ENCODE measurements around the gene ARMC9.

Gene ARMC9

GRCh38 chr2:231204581-231204980 lies 6.2 kb downstream of the ARMC9 start:
- DNase-seq (ENCODE audit: low read depth), result no peak

- no peak for DNase-seq (ENCODE audit: low read depth)
These were observed 9.3 kb downstream of the ARMC9 start for GRCh38 chr2:231207734-231208133.

DNA sequence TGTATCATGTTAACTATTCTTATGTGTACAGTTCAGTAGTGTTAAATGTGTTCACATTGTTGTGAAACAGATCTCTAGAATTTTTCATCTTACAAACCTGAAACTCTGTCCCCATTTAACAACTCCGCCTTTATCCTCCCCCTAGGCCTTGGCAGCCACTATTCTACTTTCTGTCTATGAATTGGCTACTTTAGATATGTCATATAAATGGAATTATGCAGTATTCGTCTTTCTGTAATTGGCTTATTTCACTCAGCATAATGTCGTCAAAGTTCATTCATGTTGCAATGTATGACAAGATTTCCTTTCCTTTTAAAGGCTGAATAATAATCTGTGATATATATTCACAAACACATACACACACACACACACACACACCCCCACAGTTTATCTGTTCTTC lies 12.4 kb downstream of the ARMC9 start:
- no peak for DNase-seq (ENCODE audit: low read depth)

GRCh38 chr2:231211486-231211885 lies 13.1 kb downstream of the ARMC9 start:
- no peak for DNase-seq (ENCODE audit: low read depth)

DNA sequence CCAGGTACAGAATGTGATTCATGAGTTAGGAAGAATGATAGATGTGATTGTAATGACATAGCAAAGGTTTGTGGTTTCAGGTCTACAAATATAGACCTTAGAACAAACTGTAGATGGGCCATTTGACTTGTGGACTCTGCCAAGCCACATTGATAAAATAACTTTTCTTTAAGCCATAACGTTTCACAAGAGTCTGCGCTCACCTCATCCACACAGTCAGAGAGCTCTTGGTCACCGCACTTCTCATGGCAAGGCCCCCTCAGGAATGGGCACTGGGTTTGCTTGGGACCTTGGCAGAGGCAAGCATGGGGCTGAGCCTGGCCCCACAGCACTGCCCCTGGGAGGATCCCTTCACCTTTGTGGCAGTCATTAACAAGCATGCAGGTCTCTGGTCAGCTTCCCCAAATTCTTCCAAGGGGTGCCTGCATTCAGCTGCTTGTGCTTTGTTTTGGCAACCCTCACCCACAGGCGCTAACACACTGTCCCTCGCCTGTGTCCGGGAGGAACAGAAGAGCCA lies 14.0 kb downstream of the ARMC9 start:
- no peak for DNase-seq (ENCODE audit: low read depth)

GRCh38 chr2:231213931-231214642 lies 15.7 kb downstream of the ARMC9 start:
- no peak for DNase-seq (ENCODE audit: low read depth)

DNA sequence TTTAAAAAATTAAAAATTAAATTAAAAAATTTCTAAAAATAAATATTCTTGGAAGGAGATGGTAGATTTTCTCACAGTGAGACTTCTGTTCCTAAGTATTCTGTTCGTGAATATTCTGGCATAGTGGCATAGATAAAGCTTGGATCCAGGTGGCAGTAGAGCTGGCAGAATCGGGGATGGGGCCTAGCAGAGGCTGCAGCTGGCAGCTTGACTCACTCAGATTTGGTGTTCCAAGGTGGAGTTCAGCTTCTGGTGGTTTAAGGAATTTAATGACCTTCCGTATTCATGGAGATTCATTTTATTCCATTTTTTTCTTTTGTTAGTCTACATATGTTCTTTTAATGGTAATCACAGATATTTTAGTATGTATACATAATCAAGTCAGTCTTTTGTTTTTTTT lies 19.9 kb downstream of the ARMC9 start:
- DNase-seq (ENCODE audit: low read depth), result no peak

DNA sequence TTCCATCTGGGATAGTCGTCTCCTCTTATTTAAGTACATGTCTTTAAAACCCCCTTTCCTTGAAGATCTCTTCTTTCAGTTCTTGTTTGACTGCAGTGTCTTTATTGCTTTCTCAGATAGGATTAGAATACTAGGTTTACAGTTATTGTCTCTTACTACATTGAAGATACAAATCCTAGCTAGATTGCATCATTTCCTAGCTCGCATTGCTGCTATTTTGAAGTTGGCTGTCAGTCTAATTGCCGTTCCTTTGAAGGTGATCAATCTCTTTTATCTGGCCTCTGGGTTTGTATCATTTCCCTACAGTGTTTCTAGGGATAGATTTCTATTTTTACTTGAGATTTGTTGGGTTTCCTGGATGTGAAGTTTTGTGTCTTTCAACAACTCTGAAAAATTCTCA lies 20.9 kb downstream of the ARMC9 start:
- no peak for DNase-seq (ENCODE audit: low read depth)

DNA sequence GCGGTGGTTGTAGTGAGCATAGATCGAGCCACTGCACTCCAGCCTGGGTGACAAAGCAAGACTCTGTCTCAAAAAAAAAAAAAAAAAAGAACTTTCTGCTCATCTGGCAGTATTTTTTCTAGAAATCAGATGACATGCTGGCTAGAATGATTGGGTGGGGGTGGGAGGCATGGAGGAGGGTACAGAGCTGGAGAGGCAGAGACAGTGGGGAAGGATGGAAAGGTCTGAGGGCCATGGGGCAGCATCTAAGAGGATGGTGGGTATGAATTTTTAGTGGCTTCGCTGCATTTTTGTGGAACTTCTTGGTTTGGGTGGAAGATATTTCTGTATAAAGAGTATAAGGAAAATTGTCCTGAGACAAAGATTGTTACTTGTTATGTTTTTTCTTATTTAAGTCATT lies 23.3 kb downstream of the ARMC9 start:
- no peak for DNase-seq (ENCODE audit: low read depth)

- DNase-seq (ENCODE audit: low read depth), result no peak
These were observed 24.0 kb downstream of the ARMC9 start for GRCh38 chr2:231222318-231223000.

- no peak for DNase-seq (ENCODE audit: low read depth)
These were observed 24.6 kb downstream of the ARMC9 start for GRCh38 chr2:231223001-231223375.

DNA sequence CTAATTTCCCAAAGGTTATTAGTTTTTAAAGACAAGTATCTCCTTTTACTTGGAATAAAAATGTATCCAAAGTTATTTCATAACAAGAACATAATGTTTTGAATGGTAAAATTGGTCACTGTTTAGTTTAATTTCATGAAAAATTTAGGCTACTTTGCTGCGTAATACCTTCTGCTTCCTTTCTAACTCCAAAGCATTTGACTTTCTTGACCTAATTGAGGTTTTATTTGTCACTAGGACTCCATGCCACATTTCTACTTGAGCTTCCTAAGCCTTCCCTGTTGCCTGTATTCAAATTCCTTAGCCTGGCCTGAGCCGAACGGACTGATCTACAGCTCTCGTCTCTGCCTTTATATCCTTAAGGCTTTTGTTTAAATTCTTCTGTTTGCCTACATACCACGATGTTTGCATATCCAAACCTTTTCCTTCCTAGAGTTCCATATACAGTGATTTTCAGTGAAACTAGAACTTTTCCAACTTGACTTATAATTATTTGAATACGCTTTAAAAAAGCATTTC lies 25.1 kb downstream of the ARMC9 start:
- no peak for DNase-seq (ENCODE audit: low read depth)

- no peak for DNase-seq (ENCODE audit: low read depth)
These were observed 29.1 kb downstream of the ARMC9 start for GRCh38 chr2:231227310-231228162.

- DNase-seq (ENCODE audit: low read depth), result no peak
These were observed 29.8 kb downstream of the ARMC9 start for GRCh38 chr2:231228223-231228622.

GRCh38 chr2:231228974-231229529 lies 30.6 kb downstream of the ARMC9 start:
- DNase-seq (ENCODE audit: low read depth), result no peak

- DNase-seq (ENCODE audit: low read depth), result no peak
These were observed 36.8 kb downstream of the ARMC9 start for GRCh38 chr2:231235217-231235616.

- DNase-seq (ENCODE audit: low read depth), result no peak
These were observed 40.3 kb downstream of the ARMC9 start for GRCh38 chr2:231238689-231239088.

DNA sequence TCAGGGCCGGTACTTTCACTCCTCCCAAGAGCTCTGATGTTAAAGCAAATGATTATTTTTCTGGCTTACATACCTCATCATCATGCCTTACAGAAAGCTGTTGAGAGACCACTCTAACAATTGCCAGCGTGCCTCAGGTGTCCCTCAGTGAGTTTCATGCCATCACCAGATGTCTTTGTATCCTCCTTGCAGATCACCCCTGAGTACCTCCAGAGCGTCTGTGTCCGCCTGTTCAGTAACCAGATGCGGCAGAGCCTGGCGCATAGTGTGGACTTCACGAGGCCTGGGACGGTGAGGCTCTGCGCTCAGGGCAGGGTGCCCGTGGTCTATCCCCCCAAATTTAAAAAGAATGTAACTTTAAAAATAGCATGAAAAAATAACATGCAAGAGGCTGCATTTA lies 41.3 kb downstream of the ARMC9 start:
- DNase-seq (ENCODE audit: low read depth), result no peak

GRCh38 chr2:231241755-231242507 lies 43.5 kb downstream of the ARMC9 start:
- no peak for DNase-seq (ENCODE audit: low read depth)

DNA sequence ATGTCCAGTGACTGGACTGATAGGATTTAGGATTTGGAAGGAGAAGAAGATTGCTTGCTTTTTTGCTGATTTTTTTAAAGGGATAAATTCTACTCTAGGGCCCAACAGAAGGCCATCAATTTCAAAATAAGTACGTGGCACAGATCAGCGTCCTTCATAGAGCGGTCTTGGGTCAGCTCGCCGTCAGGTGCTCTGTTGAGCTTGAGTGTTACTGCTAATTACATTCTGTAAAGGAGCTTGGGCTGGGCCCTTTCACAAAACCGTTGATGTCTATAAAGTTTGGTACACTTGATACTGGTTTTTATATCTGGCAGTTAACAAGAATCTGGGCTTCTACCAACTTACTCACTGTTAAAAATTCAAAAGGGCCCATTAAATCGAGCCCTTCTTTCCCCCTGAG lies 45.4 kb downstream of the ARMC9 start:
- no peak for DNase-seq (ENCODE audit: low read depth)
